Smooth muscle cell (in vitro differentiated cells): ENCODE measurements around the gene ZFPM1. TPM values are rescaled to one million over a fixed set of nuclear protein-coding genes. Genes with fewer than 3 reads are reported as not detected.

Experiments used
- DNase-seq: peaks from one replicate; lab custom pipeline; 2025; ENCODE audit not compliant: unreplicated experiment; lab: John Stamatoyannopoulos, UW
- H2AFZ ChIP-seq: fragments of 200-600 bp; sonication (generic); 2 replicates; pipeline ENCODE4 v1.6.0; 2016; ENCODE audit warnings: antibody characterized with exemption, low read depth, mild to moderate bottlenecking
- H3F3A ChIP-seq: fragments of 200-600 bp; sonication (generic); 2 replicates; pipeline ENCODE4 v1.6.0; 2017; ENCODE audit warnings: antibody characterized with exemption, low read depth
- H3K27ac ChIP-seq: fragments of 200-600 bp; sonication (generic); 2 replicates; pipeline ENCODE4 v1.5.1; 2016; ENCODE audit warnings: low read depth, mild to moderate bottlenecking
- H3K27me3 ChIP-seq: fragments of 200-600 bp; sonication (generic); 2 replicates; pipeline ENCODE4 v1.6.1; 2016; ENCODE audit warnings: low read depth, mild to moderate bottlenecking
- H3K36me3 ChIP-seq: fragments of 200-600 bp; sonication (generic); 2 replicates; pipeline ENCODE4 v1.5.1; 2016; ENCODE audit warnings: low read depth
- H3K4me1 ChIP-seq: fragments of 200-600 bp; sonication (generic); 2 replicates; pipeline ENCODE4 v1.5.1; 2016; ENCODE audit warnings: low read depth
- H3K4me2 ChIP-seq: fragments of 200-600 bp; sonication (generic); 2 replicates; pipeline ENCODE4 v1.6.0; 2016; ENCODE audit warnings: mild to moderate bottlenecking
- H3K4me3 ChIP-seq: fragments of 200-600 bp; sonication (generic); 2 replicates; pipeline ENCODE4 v1.5.1; 2016; ENCODE audit warnings: mild to moderate bottlenecking
- H3K79me2 ChIP-seq: fragments of 200-600 bp; sonication (generic); 2 replicates; pipeline ENCODE4 v1.6.0; 2016; ENCODE audit warnings: low read depth, mild to moderate bottlenecking
- H3K9ac ChIP-seq: fragments of 200-600 bp; sonication (generic); 2 replicates; pipeline ENCODE4 v1.6.0; 2016; ENCODE audit warnings: low read depth
- H3K9me3 ChIP-seq: fragments of 200-600 bp; sonication (generic); replicated peaks from 2 replicates; pipeline ENCODE4 v1.5.1; 2016; ENCODE audit warnings: low read depth
- H4K20me1 ChIP-seq: fragments of 200-600 bp; sonication (generic); 2 replicates; pipeline ENCODE4 v1.6.0; 2016; ENCODE audit warnings: low read depth
- CTCF ChIP-seq: fragments of 200-600 bp; sonication (generic); IDR thresholded peaks from 2 replicates; pipeline ENCODE4 v1.5.1; 2017; ENCODE audit warnings: borderline replicate concordance, mild to moderate bottlenecking, antibody characterized with exemption; ENCODE audit not compliant: insufficient read depth, poor library complexity, severe bottlenecking
- WGBS: methylation state at CpG from one replicate; pipeline ENCODE4 v1.1.7; 2016; ENCODE audit warnings: low lambda C conversion rate; 5-methylcytosine and 5-hydroxymethylcytosine counted together
- polyA plus RNA-seq: library from polyadenylated mRNA; unstranded; fragments of >200 nt; fragmentation: Nextera tagmentation; extraction: Ambion mirVana; gene quantifications from 2 replicates; pipeline ENCODE4 v1.2.1, GENCODE V29; 2016
- total RNA-seq: library from RNA; depleted of rRNA; stranded (reverse); fragments of >200 nt; gene quantifications from 2 replicates; pipeline ENCODE4 v1.2.3, GENCODE V29; 2014

ZFPM1 gene
- total and polyA plus RNA-seq, 2 experiments from 2014 or later: 0.99 to 4.9 TPM

- Histone ChIP-seq H3K4me3 (no peak overlapping the region), H3K27me3 (no peaks in the 10 kb centered on the region), H3K9ac (no peak overlapping the region), H3F3A (no peaks in the 10 kb centered on the region), H4K20me1 (peaks cover 73% of the 10 kb centered on the region), H2AFZ (no peak overlapping the region), H3K4me2 (no peak overlapping the region), H3K27ac (no peak overlapping the region), H3K79me2 (no peaks in the 10 kb centered on the region), H3K4me1 (no peaks in the 10 kb centered on the region), H3K36me3 (no peaks in the 10 kb centered on the region), H3K9me3 (no peaks in the 10 kb centered on the region)
- no peak for TF ChIP-seq CTCF
- DNase-seq: no peak
- WGBS: 93% methylated on average over 24 of the region's 24 CpGs
These were observed 36.2 kb downstream of the ZFPM1 start for GRCh38 chr16:88489163-88489741.

- Histone ChIP-seq H3K79me2 (no peaks in the 10 kb centered on the region), H3K4me2 (no peak overlapping the region), H4K20me1 (peaks cover 69% of the 10 kb centered on the region), H3K4me1 (no peaks in the 10 kb centered on the region), H3K27ac (no peak overlapping the region), H3K9ac (no peak overlapping the region), H2AFZ (no peak overlapping the region), H3K36me3 (no peaks in the 10 kb centered on the region), H3K9me3 (no peaks in the 10 kb centered on the region), H3F3A (no peaks in the 10 kb centered on the region), H3K27me3 (no peaks in the 10 kb centered on the region), H3K4me3 (no peak overlapping the region)
- TF ChIP-seq CTCF: no peak
- 98% methylated on average over 22 of the region's 26 CpGs for WGBS
- no peak for DNase-seq
These were observed 38.0 kb downstream of the ZFPM1 start for GRCh38 chr16:88491001-88491559.

- no peak overlapping the region for H3K4me2 ChIP-seq
- H3K27me3 ChIP-seq: no peaks in the 10 kb centered on the region
- no peak overlapping the region for H3K9ac ChIP-seq
- no peaks in the 10 kb centered on the region for H3K9me3 ChIP-seq
- no peaks in the 10 kb centered on the region for H3F3A ChIP-seq
- no peaks in the 10 kb centered on the region for H3K4me1 ChIP-seq
- TF ChIP-seq CTCF: no peak
- peaks cover 69% of the 10 kb centered on the region for H4K20me1 ChIP-seq
- no peak overlapping the region for H3K4me3 ChIP-seq
- no peaks in the 10 kb centered on the region for H3K79me2 ChIP-seq
- WGBS: 83% methylated on average over 27 of the region's 28 CpGs
- no peak for DNase-seq
- no peak overlapping the region for H3K27ac ChIP-seq
- H2AFZ ChIP-seq: no peak overlapping the region
- H3K36me3 ChIP-seq: no peaks in the 10 kb centered on the region
These were observed 38.7 kb downstream of the ZFPM1 start for GRCh38 chr16:88491560-88492310.
